A673 (cell line): ENCODE data around the gene LINGO3.

ENCODE experiments used
- CTCF ChIP-seq: fragments of 300-800, 200-600 bp; sonication (generic); conservative IDR thresholded peaks from 2 replicates; pipeline ENCODE4 v1.5.1; 2017; ENCODE audit warnings: low read depth, mild to moderate bottlenecking, antibody characterized with exemption, low read length, moderate library complexity, mixed read lengths
- EZH2 ChIP-seq: fragments of 200-600 bp; sonication (generic); IDR thresholded peaks from 2 replicates; pipeline ENCODE4 v1.6.1; 2017; ENCODE audit warnings: borderline replicate concordance, low read depth, mild to moderate bottlenecking, mixed read lengths, antibody characterized with exemption, low read length; ENCODE audit not compliant: poor library complexity, severe bottlenecking

- TF ChIP-seq CTCF (no peak), EZH2 (no peak)
Observed at GRCh38 chr19:2345794-2346663, 38.1 kb upstream of the LINGO3 start.
